K562 (cell line): ENCODE data around the gene KRT71.

Experiments used
- CCNT2 ChIP-seq: IDR thresholded peaks from 2 replicates; pipeline ENCODE4 v1.6.1; 2011; ENCODE audit warnings: borderline replicate concordance, low read depth, mild to moderate bottlenecking, moderate library complexity, mixed read lengths, low read length; ENCODE audit not compliant: insufficient read length; ENCODE audit errors: extremely low read depth
- JUND ChIP-seq, 2 experiments: IDR thresholded peaks; 2 replicates in 1 of 2; 3 replicates in 1 of 2; pipeline ENCODE4 v1.6.1; 2011; ENCODE audit warnings: borderline replicate concordance in 2 of 2, low read depth in 2 of 2, low read length in 2 of 2, improper control_type of control experiment in 1 of 2, missing biosample characterization in 1 of 2, missing genetic modification characterization in 1 of 2, missing genetic modification reagents in 1 of 2
- NR2C1 ChIP-seq, 2 experiments: fragments of 450-650 bp; IDR thresholded peaks; 2 replicates each; pipeline ENCODE4 v1.6.1; 2017; ENCODE audit warnings: mild to moderate bottlenecking in 2 of 2, antibody characterized with exemption in 1 of 2, inconsistent platforms in 1 of 2, missing compliant biosample characterization in 1 of 2, missing genetic modification characterization in 1 of 2
- PHF8 ChIP-seq: fragments of 200-600 bp; sonication (generic); IDR thresholded peaks from 2 replicates; pipeline ENCODE4 v1.6.1; 2012; ENCODE audit warnings: mixed run types, mild to moderate bottlenecking, inconsistent platforms, low read length, moderate library complexity, borderline replicate concordance
- PRPF4 ChIP-seq: fragments of 200-400 bp; formaldehyde crosslinking; IDR thresholded peaks from one replicate; pipeline ENCODE4 v1.6.1; 2017; ENCODE audit warnings: low read length, low read depth, mild to moderate bottlenecking; ENCODE audit not compliant: insufficient read depth, poor library complexity, severe bottlenecking
- SREBF1 ChIP-seq: fragments of 150-350 bp; IDR thresholded peaks from 2 replicates; pipeline ENCODE4 v1.6.1; 2014; ENCODE audit warnings: antibody characterized with exemption, low read depth, low read length, borderline replicate concordance
- ZBTB7A ChIP-seq: IDR thresholded peaks from 2 replicates; pipeline ENCODE4 v1.6.1; 2011; ENCODE audit warnings: low read depth, mild to moderate bottlenecking, low read length, moderate library complexity, borderline replicate concordance; ENCODE audit not compliant: control insufficient read depth
- ZNF551 ChIP-seq: fragments of 250-450 bp; sonication (Bioruptor Pico); IDR thresholded peaks from 2 replicates; pipeline ENCODE4 v1.5.0; 2021; ENCODE audit warnings: mild to moderate bottlenecking, moderate library complexity
- TF ChIP-seq, protein P1 (sequence below): fragments of 450-650 bp; formaldehyde crosslinking; IDR thresholded peaks from 2 replicates; pipeline ENCODE4 v1.4.0; 2020; ENCODE audit warnings: mild to moderate bottlenecking
- TF ChIP-seq, protein P2 (sequence below): fragments of 450-650 bp; IDR thresholded peaks from 2 replicates; pipeline ENCODE4 v1.6.1; 2016; ENCODE audit warnings: borderline replicate concordance
- TF ChIP-seq, protein P3 (sequence below), 3 experiments: IDR thresholded peaks in 2 of 3; conservative IDR thresholded peaks in 1 of 3; 2 replicates each; pipeline ENCODE4 v1.5.1; 2011 to 2012; ENCODE audit warnings: low read length in 3 of 3, mild to moderate bottlenecking in 3 of 3, control low read depth in 2 of 3, improper control_type of control experiment in 1 of 3, inconsistent platforms in 1 of 3, low read depth in 1 of 3, mixed read lengths in 1 of 3, moderate library complexity in 1 of 3; ENCODE audit not compliant: insufficient read depth in 2 of 3

DNA sequence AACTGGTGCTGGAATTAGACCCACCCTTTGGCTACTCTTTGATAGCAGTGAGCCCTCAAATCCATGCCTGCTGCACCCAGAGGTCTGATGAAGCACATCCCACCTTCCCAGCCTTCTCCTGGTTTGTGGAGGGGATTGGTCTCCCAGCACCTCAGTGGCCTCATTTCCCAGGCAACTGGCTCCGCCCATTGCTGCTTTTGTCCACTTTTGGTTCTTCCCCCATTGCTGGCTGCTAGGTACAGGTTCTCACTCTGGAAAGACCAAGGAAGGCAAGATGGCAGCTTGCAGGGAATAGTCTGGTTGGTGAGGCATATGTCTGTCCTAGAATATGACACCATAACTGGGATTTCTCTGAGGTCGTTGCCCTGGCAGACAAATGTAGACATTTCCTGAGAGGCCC lies 22.6 kb downstream of the KRT71 start:
- TF ChIP-seq JUND (IDR thresholded peaks at IDR 0.05; ENCODE audit: borderline replicate concordance, low read depth, low read length) (no peak), JUND (tag; IDR thresholded peaks at IDR 0.05; ENCODE audit: borderline replicate concordance, low read depth, low read length) (no peak), PRPF4 (no peak), ZBTB7A (no peak), CCNT2 (no peak), NR2C1 (IDR thresholded peaks at IDR 0.05) (no peak), NR2C1 (tag; IDR thresholded peaks at IDR 0.05) (no peak), ZNF551 (CRISPR knock-in tag) (no peak), PHF8 (no peak), SREBF1 (no peak)
- TF ChIP-seq, protein P1, sequence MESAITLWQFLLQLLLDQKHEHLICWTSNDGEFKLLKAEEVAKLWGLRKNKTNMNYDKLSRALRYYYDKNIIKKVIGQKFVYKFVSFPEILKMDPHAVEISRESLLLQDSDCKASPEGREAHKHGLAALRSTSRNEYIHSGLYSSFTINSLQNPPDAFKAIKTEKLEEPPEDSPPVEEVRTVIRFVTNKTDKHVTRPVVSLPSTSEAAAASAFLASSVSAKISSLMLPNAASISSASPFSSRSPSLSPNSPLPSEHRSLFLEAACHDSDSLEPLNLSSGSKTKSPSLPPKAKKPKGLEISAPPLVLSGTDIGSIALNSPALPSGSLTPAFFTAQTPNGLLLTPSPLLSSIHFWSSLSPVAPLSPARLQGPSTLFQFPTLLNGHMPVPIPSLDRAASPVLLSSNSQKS (CRISPR knock-in tag): no peak
- TF ChIP-seq, protein P2, sequence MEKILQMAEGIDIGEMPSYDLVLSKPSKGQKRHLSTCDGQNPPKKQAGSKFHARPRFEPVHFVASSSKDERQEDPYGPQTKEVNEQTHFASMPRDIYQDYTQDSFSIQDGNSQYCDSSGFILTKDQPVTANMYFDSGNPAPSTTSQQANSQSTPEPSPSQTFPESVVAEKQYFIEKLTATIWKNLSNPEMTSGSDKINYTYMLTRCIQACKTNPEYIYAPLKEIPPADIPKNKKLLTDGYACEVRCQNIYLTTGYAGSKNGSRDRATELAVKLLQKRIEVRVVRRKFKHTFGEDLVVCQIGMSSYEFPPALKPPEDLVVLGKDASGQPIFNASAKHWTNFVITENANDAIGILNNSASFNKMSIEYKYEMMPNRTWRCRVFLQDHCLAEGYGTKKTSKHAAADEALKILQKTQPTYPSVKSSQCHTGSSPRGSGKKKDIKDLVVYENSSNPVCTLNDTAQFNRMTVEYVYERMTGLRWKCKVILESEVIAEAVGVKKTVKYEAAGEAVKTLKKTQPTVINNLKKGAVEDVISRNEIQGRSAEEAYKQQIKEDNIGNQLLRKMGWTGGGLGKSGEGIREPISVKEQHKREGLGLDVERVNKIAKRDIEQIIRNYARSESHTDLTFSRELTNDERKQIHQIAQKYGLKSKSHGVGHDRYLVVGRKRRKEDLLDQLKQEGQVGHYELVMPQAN: no peak
- TF ChIP-seq, protein P3, sequence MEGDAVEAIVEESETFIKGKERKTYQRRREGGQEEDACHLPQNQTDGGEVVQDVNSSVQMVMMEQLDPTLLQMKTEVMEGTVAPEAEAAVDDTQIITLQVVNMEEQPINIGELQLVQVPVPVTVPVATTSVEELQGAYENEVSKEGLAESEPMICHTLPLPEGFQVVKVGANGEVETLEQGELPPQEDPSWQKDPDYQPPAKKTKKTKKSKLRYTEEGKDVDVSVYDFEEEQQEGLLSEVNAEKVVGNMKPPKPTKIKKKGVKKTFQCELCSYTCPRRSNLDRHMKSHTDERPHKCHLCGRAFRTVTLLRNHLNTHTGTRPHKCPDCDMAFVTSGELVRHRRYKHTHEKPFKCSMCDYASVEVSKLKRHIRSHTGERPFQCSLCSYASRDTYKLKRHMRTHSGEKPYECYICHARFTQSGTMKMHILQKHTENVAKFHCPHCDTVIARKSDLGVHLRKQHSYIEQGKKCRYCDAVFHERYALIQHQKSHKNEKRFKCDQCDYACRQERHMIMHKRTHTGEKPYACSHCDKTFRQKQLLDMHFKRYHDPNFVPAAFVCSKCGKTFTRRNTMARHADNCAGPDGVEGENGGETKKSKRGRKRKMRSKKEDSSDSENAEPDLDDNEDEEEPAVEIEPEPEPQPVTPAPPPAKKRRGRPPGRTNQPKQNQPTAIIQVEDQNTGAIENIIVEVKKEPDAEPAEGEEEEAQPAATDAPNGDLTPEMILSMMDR (IDR thresholded peaks at IDR 0.05 in 2 of 3, conservative IDR thresholded peaks at IDR 0.05 in 1 of 3; ENCODE audit: insufficient read depth in 2 of 3, low read depth in 1 of 3, low read length in 3 of 3): no peak
